Measurements from ENCODE around the gene INHBE. TPM values are rescaled to one million over a fixed set of nuclear protein-coding genes. Genes with fewer than 3 reads are reported as not detected.
"Not testable (repeated sequence)": the region's sequence is repeated elsewhere in the genome, so short reads cannot be mapped to it uniquely, and the experiment has no call there.

Gene INHBE
- total RNA-seq: not detected

- in situ Hi-C loops (cut with MboI; ENCODE audit: low pct_ligation_motif_present in 1 of 4, low pct_unique_long_range_greater_than_20kb in 1 of 4, low sequenced_read_pairs in 3 of 4): no loop called here
Measured at GRCh38 chr12:57454566-57455373, at the start of gene INHBE. TSS of gene INHBE (plus strand) at chr12:57455307. CDS start at chr12:57455537, 230 bp downstream.

DNA sequence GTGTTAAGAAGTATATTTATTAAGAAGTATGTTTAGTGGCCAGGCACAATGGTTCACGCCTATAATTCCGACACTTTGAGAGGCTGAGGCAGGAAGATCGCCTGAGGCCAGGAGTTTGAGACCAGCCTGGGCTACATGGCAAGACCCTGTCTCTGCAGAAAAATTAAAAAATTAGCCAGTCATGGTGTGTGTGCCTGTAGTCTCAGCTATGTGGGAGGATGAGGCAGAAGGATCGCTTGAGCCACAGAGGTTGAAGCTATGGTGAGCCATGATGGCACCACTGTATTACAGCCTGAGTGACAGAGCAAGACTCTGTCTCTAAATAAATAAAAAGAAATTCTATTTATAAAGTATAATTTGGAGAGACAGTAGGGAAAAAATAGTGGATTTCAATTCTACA lies 44.6 kb upstream of the INHBE start:
- no peaks in the 10 kb centered on the region for H3K36me3 ChIP-seq
- H3K4me3 ChIP-seq: no peak overlapping the region
- WGBS, 2 donors (ENCODE audit: low coverage in 1 of 2): 88 to 96% methylated on average over 3 to 4 of the region's 4 CpGs
- no peaks in the 10 kb centered on the region for H3K27me3 ChIP-seq
- no peak overlapping the region for H3K27ac ChIP-seq
- no peak for DNase-seq
- H3K9me3 ChIP-seq: no peaks in the 10 kb centered on the region
- intact Hi-C loops (cut with DNase I; ENCODE audit: low total_unique reads): no loop called here
- in situ Hi-C loops (cut with MboI; ENCODE audit: low pct_ligation_motif_present in 1 of 4, low pct_unique_long_range_greater_than_20kb in 1 of 4, low sequenced_read_pairs in 3 of 4): no loop called here
- TF ChIP-seq POLR2AphosphoS5 (IDR thresholded peaks at IDR 0.05): no peak
- no peak for TF ChIP-seq CTCF (IDR thresholded peaks at IDR 0.05)
- no peak for TF ChIP-seq POLR2A (IDR thresholded peaks at IDR 0.05)
- no peak for TF ChIP-seq EP300 (IDR thresholded peaks at IDR 0.05; ENCODE audit: low read depth)
- H3K4me1 ChIP-seq: no peaks in the 10 kb centered on the region

More at GRCh38 chr12:57454566-57455373, at the start of gene INHBE:
- Histone ChIP-seq H3K36me3 (no peaks in the 10 kb centered on the region), H3K27ac (no peak within 1 kb of the TSS), H3K9me3 (no peaks in the 10 kb centered on the region), H3K27me3 (no peaks in the 10 kb centered on the region), H3K4me3 (no peak within 1 kb of the TSS), H3K4me1 (peaks cover 10 to 23% (median 18%) of the 10 kb centered on the region in 4 donors)
- DNase-seq: no peak
- WGBS, 2 donors (ENCODE audit: low coverage in 1 of 2): 80% methylated on average over 10 of the region's 10 CpGs; no CpG with 5 or more reads in 1 of the 2 donors
- intact Hi-C loops (cut with DNase I; ENCODE audit: low total_unique reads): loop anchor here (5.0 kb wide), 2 partner anchors 147 to 192 kb away; no protein-coding TSS in a partner anchor
- TF ChIP-seq CTCF (IDR thresholded peaks at IDR 0.05): no peak
- TF ChIP-seq POLR2A (IDR thresholded peaks at IDR 0.05): no peak

- H3K4me3 ChIP-seq; H3K27me3 ChIP-seq; H3K36me3 ChIP-seq; H3K4me1 ChIP-seq; H3K9me3 ChIP-seq; H3K27ac ChIP-seq; in situ Hi-C loops (cut with MboI; ENCODE audit: low pct_ligation_motif_present in 1 of 4, low pct_unique_long_range_greater_than_20kb in 1 of 4, low sequenced_read_pairs in 3 of 4); intact Hi-C loops (cut with DNase I; ENCODE audit: low total_unique reads); DNase-seq: not testable (repeated sequence)
- WGBS, 2 donors (ENCODE audit: low coverage in 1 of 2): 87 to 89% methylated on average over 5 to 6 of the region's 6 CpGs
Measured at GRCh38 chr12:57414160-57414559, 40.9 kb upstream of the INHBE start.

DNA sequence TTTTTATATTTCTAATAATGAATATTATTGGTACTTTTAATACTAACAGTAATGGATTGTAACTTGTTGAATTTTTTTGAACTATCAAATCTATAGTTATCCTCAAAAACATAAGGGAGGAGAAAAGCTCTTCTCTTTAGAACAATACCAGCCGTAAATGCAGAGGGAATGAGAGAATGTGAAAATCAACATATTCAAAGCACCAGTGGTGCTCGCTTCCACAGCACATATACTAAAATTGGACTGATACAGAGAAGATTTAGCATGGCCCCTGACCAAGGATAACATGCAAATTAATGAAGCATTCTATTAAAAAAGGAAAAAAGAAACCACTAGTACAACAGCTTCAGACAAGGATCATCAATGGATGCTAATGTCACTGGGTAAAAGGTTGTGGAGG lies 40.0 kb upstream of the INHBE start:
- H3K36me3 ChIP-seq: no peaks in the 10 kb centered on the region
- in situ Hi-C loops (cut with MboI; ENCODE audit: low pct_ligation_motif_present in 1 of 4, low pct_unique_long_range_greater_than_20kb in 1 of 4, low sequenced_read_pairs in 3 of 4) (no loop called here), intact Hi-C loops (cut with DNase I; ENCODE audit: low total_unique reads) (no loop called here)
- no peaks in the 10 kb centered on the region for H3K27me3 ChIP-seq
- H3K27ac ChIP-seq: no peak overlapping the region
- H3K9me3 ChIP-seq: no peaks in the 10 kb centered on the region
- no peak overlapping the region for H3K4me3 ChIP-seq
- WGBS, 2 donors (ENCODE audit: low coverage in 1 of 2): 84 to 93% methylated on average over 2 of the region's 2 CpGs
- DNase-seq: no peak
- no peak for TF ChIP-seq POLR2AphosphoS5 (IDR thresholded peaks at IDR 0.05)
- TF ChIP-seq CTCF (IDR thresholded peaks at IDR 0.05): no peak
- TF ChIP-seq POLR2A (IDR thresholded peaks at IDR 0.05): no peak
- no peak for TF ChIP-seq EP300 (IDR thresholded peaks at IDR 0.05; ENCODE audit: low read depth)
- no peaks in the 10 kb centered on the region for H3K4me1 ChIP-seq

Data from transverse colon (tissue), 4 donors.